SJCRH30 (cell line): ENCODE measurements around the gene MAPK9. TPM values are rescaled to one million over a fixed set of nuclear protein-coding genes. Genes with fewer than 3 reads are reported as not detected.

Experiments
- DNase-seq, 2 experiments: peaks; one replicate each; pipeline ENCODE4 v3.0.0-alpha.2; 2015 to 2020
- H3K27ac ChIP-seq: fragments of 250-450 bp; sonication (Bioruptor Pico); 2 replicates; pipeline ENCODE4 v1.5.1; 2020; ENCODE audit warnings: mild to moderate bottlenecking, moderate library complexity
- H3K27me3 ChIP-seq: fragments of 250-450 bp; sonication (Bioruptor Pico); 2 replicates; pipeline ENCODE4 v1.5.1; 2020; ENCODE audit warnings: mild to moderate bottlenecking, moderate library complexity
- H3K36me3 ChIP-seq: fragments of 250-450 bp; sonication (Bioruptor Pico); 2 replicates; pipeline ENCODE4 v1.5.1; 2020; ENCODE audit warnings: mild to moderate bottlenecking, moderate library complexity
- H3K4me1 ChIP-seq: fragments of 250-450 bp; sonication (Bioruptor Pico); 2 replicates; pipeline ENCODE4 v1.5.1; 2020; ENCODE audit warnings: mild to moderate bottlenecking, moderate library complexity
- H3K4me3 ChIP-seq: fragments of 250-450 bp; sonication (Bioruptor Pico); 2 replicates; pipeline ENCODE4 v1.5.1; 2020; ENCODE audit warnings: mild to moderate bottlenecking, moderate library complexity
- H3K9me3 ChIP-seq: fragments of 250-450 bp; sonication (Bioruptor Pico); replicated peaks from 2 replicates; pipeline ENCODE4 v1.5.1; 2020; ENCODE audit warnings: mild to moderate bottlenecking, moderate library complexity
- total RNA-seq: library from RNA; depleted of rRNA; stranded (reverse); fragments of >200 nt; shearing (Covaris generic); gene quantifications from 2 replicates; pipeline ENCODE4 v1.2.3, GENCODE V29; 2014; rRNA removed

The MAPK9 gene
- total RNA-seq = 44.5 and 46.6 TPM in 2 replicates

- Histone ChIP-seq H3K36me3 (peaks cover 4% of the 10 kb centered on the region; the same call in 1 of the 2 replicates), H3K27ac (peak within 1 kb of the TSS; percentile 31; the same call in 1 of the 2 replicates), H3K9me3 (peaks cover 4% of the 10 kb centered on the region), H3K4me3 (peak within 1 kb of the TSS; percentile 97), H3K4me1 (peaks cover 2% of the 10 kb centered on the region; the same call in 1 of the 2 replicates), H3K27me3 (no peaks in the 10 kb centered on the region)
- DNase-seq = peak; percentile 77 to 88
These were observed at the start of gene MAPK9 for GRCh38 chr5:180291943-180292831. MAPK9 (minus strand) TSS chr5:180292083; CDS start chr5:180280561, 11,522 bp downstream.

DNA sequence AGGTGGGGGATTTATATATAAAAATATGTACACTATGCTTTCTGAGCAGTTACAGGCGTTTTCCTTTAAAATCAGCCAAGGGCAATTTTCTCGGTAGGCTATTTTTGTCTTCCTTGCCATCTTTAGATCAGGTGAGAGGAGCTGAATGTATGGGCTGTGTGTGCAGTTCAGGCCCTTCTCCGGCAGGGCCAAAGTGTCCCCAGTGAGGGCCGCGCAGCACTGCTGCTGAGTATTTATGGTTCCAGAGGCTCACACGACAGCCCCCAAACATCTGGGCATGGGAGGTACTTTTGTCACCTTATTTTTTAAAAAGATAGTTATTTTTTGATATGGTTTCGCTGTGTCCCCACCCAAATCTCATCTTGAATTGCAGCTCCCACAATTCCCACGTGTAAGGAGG lies 49.7 kb upstream of the MAPK9 start:
- Histone ChIP-seq H3K27ac (no peak overlapping the region), H3K4me3 (no peak overlapping the region), H3K36me3 (no peaks in the 10 kb centered on the region), H3K9me3 (no peaks in the 10 kb centered on the region), H3K4me1 (no peaks in the 10 kb centered on the region), H3K27me3 (no peaks in the 10 kb centered on the region)
- DNase-seq = no peak

- no peak overlapping the region for H3K4me3 ChIP-seq
- no peaks in the 10 kb centered on the region for H3K36me3 ChIP-seq
- no peaks in the 10 kb centered on the region for H3K27me3 ChIP-seq
- no peak overlapping the region for H3K27ac ChIP-seq
- H3K4me1 ChIP-seq = no peaks in the 10 kb centered on the region
- no peaks in the 10 kb centered on the region for H3K9me3 ChIP-seq
- no peak for DNase-seq
These were observed 49.0 kb upstream of the MAPK9 start for GRCh38 chr5:180340856-180341255.

DNA sequence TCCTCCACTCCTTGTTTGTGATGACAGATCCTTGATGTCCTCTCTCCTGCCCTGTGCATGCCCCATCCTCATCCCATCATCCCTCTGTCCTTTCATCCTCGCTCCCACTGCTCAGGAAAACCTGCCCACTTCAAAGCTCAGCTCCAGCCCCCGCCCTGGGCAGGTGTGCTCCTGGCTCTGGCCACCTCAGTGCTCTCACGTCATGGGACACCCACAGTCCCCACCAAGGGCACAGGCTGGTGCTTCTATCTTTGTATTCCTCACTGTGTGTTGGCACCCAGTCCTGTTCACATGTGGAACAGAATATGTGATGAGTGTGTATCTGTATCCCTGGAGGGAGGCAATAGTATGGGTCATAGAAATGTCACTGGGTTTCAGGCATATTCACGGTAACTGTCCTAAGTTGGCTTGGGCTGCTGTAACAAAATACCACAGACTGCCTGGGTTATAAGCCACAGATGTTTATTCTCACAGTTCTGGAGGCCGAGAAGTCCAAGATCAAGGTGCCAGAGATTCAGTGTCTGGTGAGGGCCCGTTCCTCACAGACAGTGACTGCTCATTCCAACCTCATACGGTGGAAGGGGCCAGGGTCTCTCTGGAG lies 47.8 kb upstream of the MAPK9 start:
- H3K4me3 ChIP-seq = no peak overlapping the region
- H3K36me3 ChIP-seq = no peaks in the 10 kb centered on the region
- H3K27ac ChIP-seq = no peak overlapping the region
- H3K4me1 ChIP-seq = no peaks in the 10 kb centered on the region
- H3K27me3 ChIP-seq = no peaks in the 10 kb centered on the region
- no peak for DNase-seq
- H3K9me3 ChIP-seq = no peaks in the 10 kb centered on the region

DNA sequence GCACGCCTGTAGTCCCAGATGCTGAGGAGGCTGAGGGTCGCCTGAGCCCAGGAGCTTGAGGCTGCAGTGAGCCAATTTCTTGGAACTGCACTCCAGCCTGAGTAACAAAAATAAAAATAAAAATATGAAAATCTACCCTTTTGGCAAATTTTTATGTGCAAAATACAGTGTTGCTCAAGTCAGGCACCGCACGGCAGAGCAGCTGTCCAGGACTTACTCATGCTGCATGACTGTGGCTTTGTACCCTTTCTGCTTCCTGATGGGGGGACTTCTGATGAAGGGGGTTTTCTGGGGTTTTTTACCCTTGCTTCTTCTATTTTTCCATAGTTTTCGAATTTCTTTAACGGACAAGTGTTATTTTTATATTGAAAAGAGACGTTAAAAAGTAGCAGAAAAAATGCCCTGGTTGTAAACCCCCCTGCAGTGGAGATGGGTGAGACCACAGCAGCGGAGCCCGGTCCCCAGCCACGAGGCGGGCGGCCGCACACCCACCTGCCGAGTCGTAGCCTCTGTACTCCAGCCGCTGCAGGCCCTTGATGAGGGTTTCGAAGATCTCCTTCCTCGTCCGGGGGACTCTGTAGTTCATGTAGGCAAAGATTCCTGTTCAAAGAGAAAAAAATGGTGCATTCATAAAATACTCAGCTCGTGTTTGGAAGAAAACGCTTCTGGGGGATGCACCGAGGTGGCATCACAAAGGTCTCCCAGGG lies 46.3 kb upstream of the MAPK9 start:
- no peaks in the 10 kb centered on the region for H3K36me3 ChIP-seq
- no peak overlapping the region for H3K27ac ChIP-seq
- no peaks in the 10 kb centered on the region for H3K27me3 ChIP-seq
- no peak for DNase-seq
- H3K9me3 ChIP-seq = no peaks in the 10 kb centered on the region
- no peak overlapping the region for H3K4me3 ChIP-seq
- no peaks in the 10 kb centered on the region for H3K4me1 ChIP-seq

DNA sequence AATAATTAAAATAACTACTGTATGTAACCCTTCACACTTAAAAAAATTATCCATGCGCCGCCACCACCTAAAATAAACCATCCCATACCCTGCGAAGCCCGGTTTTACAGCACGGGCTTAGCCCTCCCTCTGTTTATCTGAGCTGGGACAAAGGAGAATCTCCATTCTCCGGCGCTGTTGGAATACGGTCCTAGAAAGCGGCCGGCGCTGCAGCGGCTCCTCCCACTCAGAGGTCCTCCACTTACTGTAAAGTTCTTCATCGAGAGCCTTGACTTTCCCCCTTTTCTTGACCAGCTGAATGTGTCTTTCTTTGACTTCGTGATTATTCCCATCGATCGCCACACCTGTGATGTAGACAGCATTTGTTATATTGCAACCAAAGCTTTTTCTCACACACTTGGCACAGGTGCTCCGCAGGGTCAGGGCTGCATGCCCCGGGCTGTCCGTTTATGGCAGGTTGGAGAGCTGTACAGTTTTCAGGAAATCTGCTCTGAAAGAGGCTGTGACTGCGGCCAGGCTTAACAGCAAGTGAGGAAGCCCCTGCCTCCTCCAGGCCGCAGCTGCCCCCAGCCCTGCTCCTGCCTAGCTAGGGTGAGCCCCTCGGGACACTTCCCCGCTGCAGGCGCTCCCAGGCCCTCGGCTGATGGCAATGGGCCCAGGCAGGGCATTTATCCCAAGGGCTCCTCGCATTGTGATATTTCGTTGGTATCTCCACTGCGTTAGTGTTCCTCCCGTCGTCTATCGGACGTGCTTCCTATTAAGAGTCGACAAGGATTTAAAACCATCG lies 44.5 kb upstream of the MAPK9 start:
- no peak for DNase-seq
- no peaks in the 10 kb centered on the region for H3K9me3 ChIP-seq
- no peaks in the 10 kb centered on the region for H3K27me3 ChIP-seq
- no peak overlapping the region for H3K4me3 ChIP-seq
- H3K27ac ChIP-seq = no peak overlapping the region
- peaks cover 3% of the 10 kb centered on the region; the same call in 1 of the 2 replicates for H3K4me1 ChIP-seq
- no peaks in the 10 kb centered on the region for H3K36me3 ChIP-seq

DNA sequence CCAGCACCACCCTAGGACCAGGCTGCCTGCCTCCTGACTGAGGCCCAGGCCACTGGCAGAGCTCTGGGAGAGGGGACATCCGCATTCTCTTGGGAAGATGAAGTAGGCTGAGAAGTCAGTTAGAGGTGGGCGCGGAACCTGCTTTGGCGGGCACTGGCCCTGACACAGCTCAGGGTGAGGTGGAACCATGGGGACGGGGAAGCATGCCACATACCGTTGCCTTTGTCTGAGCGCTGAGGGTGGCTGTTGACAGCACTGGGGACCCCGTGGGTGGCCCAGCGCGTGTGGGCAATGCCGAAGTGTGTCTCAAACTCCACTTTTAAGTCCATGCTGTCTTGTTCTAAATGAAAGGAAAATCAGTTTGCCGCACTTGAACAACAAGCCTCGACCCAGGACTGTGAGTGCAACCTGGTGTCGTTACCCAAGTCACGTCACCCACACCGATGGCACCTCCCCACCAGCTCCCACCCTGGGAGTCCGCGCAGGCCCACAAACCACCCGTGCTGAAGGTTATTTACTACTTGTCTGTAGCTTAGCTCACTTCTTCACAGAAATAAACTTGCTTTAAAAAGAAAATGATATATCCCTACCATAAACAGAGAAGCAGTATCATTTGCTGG lies 43.8 kb upstream of the MAPK9 start:
- H3K4me1 ChIP-seq = peaks cover 3% of the 10 kb centered on the region; the same call in 1 of the 2 replicates
- H3K27me3 ChIP-seq = no peaks in the 10 kb centered on the region
- H3K9me3 ChIP-seq = no peaks in the 10 kb centered on the region
- H3K27ac ChIP-seq = no peak overlapping the region
- H3K36me3 ChIP-seq = no peaks in the 10 kb centered on the region
- DNase-seq = no peak
- no peak overlapping the region for H3K4me3 ChIP-seq

DNA sequence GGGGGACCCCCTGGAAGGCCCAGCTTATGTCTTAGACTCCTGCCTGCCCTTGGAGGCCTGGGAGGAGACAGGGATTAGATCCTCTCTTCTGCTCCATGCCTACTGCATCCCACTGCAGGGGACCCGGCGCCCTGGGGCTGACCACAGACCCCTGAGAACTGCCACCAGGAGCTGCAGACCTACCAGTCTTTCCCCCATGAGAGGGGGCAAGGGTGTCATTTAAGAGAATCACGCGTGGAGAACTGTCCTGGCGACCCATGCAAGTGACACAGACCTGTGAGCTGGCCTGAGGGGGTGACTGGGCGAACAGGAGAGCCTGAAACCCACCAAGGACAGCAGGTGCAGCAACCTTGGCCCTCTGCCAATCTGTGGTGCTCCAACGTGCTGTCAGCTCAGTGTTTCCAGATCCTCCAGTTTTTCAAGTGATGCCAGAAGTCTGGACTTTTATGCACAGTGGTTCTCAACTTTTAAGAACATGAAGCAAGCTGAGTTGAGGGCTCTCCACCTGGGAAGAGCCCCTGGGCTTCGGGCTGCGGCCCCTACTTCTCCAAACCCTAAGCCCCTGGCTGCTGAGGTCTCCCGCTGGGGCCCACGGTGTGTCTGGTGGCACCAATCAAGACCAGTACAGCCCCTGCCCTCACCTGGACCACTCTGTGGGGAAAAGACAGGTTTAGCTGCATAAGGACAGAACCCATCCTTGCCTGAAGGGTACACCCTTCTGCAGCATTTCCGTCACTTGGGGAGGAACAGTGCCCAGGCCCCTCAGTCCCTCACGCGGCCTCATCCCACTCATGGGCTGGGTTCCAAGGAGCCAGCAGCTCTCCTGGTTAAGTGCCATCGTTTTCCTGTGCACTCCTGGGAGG lies 43.1 kb upstream of the MAPK9 start:
- Histone ChIP-seq H3K4me1 (peaks cover 3% of the 10 kb centered on the region; the same call in 1 of the 2 replicates), H3K4me3 (no peak overlapping the region), H3K27ac (no peak overlapping the region), H3K36me3 (no peaks in the 10 kb centered on the region), H3K9me3 (no peaks in the 10 kb centered on the region), H3K27me3 (no peaks in the 10 kb centered on the region)
- no peak for DNase-seq

GRCh38 chr5:180334176-180334575 lies 42.3 kb upstream of the MAPK9 start:
- no peaks in the 10 kb centered on the region for H3K9me3 ChIP-seq
- no peaks in the 10 kb centered on the region for H3K27me3 ChIP-seq
- no peak overlapping the region for H3K27ac ChIP-seq
- H3K4me1 ChIP-seq = peaks cover 3% of the 10 kb centered on the region; the same call in 1 of the 2 replicates
- no peak overlapping the region for H3K4me3 ChIP-seq
- no peak for DNase-seq
- no peaks in the 10 kb centered on the region for H3K36me3 ChIP-seq

- Histone ChIP-seq H3K9me3 (no peaks in the 10 kb centered on the region), H3K27ac (no peak overlapping the region), H3K4me3 (no peak overlapping the region), H3K36me3 (no peaks in the 10 kb centered on the region), H3K4me1 (peaks cover 3% of the 10 kb centered on the region; the same call in 1 of the 2 replicates), H3K27me3 (no peaks in the 10 kb centered on the region)
- no peak for DNase-seq
These were observed 41.8 kb upstream of the MAPK9 start for GRCh38 chr5:180333661-180334060.

- H3K4me3 ChIP-seq = no peak overlapping the region
- no peak for DNase-seq
- H3K36me3 ChIP-seq = no peaks in the 10 kb centered on the region
- no peak overlapping the region for H3K27ac ChIP-seq
- H3K4me1 ChIP-seq = peaks cover 3% of the 10 kb centered on the region; the same call in 1 of the 2 replicates
- no peaks in the 10 kb centered on the region for H3K9me3 ChIP-seq
- H3K27me3 ChIP-seq = no peaks in the 10 kb centered on the region
These were observed 41.0 kb upstream of the MAPK9 start for GRCh38 chr5:180332861-180333260.

- H3K4me1 ChIP-seq = peaks cover 3% of the 10 kb centered on the region; the same call in 1 of the 2 replicates
- H3K36me3 ChIP-seq = no peaks in the 10 kb centered on the region
- peak in 1 of 2 experiments; percentile 21 for DNase-seq
- H3K27ac ChIP-seq = no peak overlapping the region
- H3K4me3 ChIP-seq = no peak overlapping the region
- H3K9me3 ChIP-seq = no peaks in the 10 kb centered on the region
- no peaks in the 10 kb centered on the region for H3K27me3 ChIP-seq
These were observed 40.2 kb upstream of the MAPK9 start for GRCh38 chr5:180332051-180332517.

DNA sequence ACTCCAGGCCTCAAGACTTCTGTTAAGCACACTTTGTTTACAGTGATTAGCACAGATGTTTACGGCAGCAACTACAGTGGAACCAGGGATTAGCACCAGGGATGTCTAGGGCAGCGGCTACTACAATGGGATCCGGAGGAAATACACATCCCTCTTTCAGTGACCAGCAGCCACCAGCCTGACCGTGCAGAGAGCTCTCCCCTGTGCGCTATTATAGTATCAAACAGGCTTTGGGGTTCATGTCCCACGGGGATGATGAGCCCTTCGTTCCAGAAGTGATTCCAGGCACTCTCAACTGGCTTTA lies 39.7 kb upstream of the MAPK9 start:
- no peak for DNase-seq
- peaks cover 3% of the 10 kb centered on the region; the same call in 1 of the 2 replicates for H3K4me1 ChIP-seq
- H3K27me3 ChIP-seq = no peaks in the 10 kb centered on the region
- no peak overlapping the region for H3K27ac ChIP-seq
- H3K36me3 ChIP-seq = no peaks in the 10 kb centered on the region
- no peak overlapping the region for H3K4me3 ChIP-seq
- H3K9me3 ChIP-seq = no peaks in the 10 kb centered on the region
